K562 (cell line): ENCODE data around the gene HDAC9. TPM values are rescaled to one million over a fixed set of nuclear protein-coding genes. Genes with fewer than 3 reads are reported as not detected.

Source experiments
- ATAC-seq: fragments of 200-7000 bp; cut with Tn5 transposase; 3 replicates; pipeline ENCODE4 v1.9.1; 2020; ENCODE audit warnings: moderate library complexity
- BruUV-seq: library from RNA; stranded (reverse); fragments of 400-500 nt; replicated peaks from 2 replicates; lab custom pipeline; 2021; lab: Mats Ljungman, UMichigan
- CTCF ChIA-PET: fragments of 300-600 bp; formaldehyde crosslinking; extraction: SDS; loops from one replicate; lab custom pipeline; 2021; ENCODE audit warnings: low intra/inter-chr PET ratio; lab: Yijun Ruan, JAX
- POLR2A ChIA-PET: fragments of 300-600, 350-650 bp; sonication (Branson Sonifier 250); formaldehyde crosslinking; extraction: SDS; loops from one replicate; lab custom pipeline; 2021; ENCODE audit warnings: antibody characterized with exemption, inconsistent platforms; lab: Yijun Ruan, JAX
- DNase-seq, 4 experiments: peaks; one replicate each; pipeline versions ENCODE4 v3.0.0 to v3.0.0-alpha.2; 2011 to 2018; ENCODE audit warnings: low spot score in 3 of 4, mixed read lengths in 3 of 4; ENCODE audit errors: extremely low read depth in 1 of 4
- FAIRE-seq: peaks from 2 replicates; lab custom pipeline; 2011; peaks lifted over from hg19 to GRCh38; lab: Jason Lieb, UNC
- H2AFZ ChIP-seq: 2 replicates; pipeline ENCODE4 v1.6.0; 2011; ENCODE audit warnings: low read depth, low read length, control low read depth, inconsistent platforms
- H3K27ac ChIP-seq: fragments of 200-600 bp; 3 replicates; pipeline ENCODE4 v1.8.0; 2011; ENCODE audit warnings: low read depth, mild to moderate bottlenecking, control low read depth, inconsistent platforms, low read length, moderate library complexity, mixed read lengths; ENCODE audit errors: extremely low read depth
- H3K27me3 ChIP-seq, 2 experiments: fragments of 300-600 bp in 1 of 2; 2 replicates in 1 of 2; 3 replicates in 1 of 2; pipeline versions ENCODE4 v1.6.0 to v1.8.0; 2011; ENCODE audit warnings: inconsistent platforms in 2 of 2, low read length in 2 of 2, mild to moderate bottlenecking in 1 of 2, mixed read lengths in 1 of 2, moderate library complexity in 1 of 2; ENCODE audit not compliant: control insufficient read depth in 2 of 2, insufficient read depth in 2 of 2
- H3K36me3 ChIP-seq: fragments of 300-600 bp; 3 replicates; pipeline ENCODE4 v1.8.0; 2011; ENCODE audit warnings: mild to moderate bottlenecking, low read length, inconsistent platforms; ENCODE audit not compliant: control insufficient read depth, insufficient read depth
- H3K4me1 ChIP-seq, 2 experiments: fragments of 200-600 bp in 1 of 2; replicated peaks in 1 of 2; 2 replicates in 1 of 2; 3 replicates in 1 of 2; pipeline versions ENCODE4 v1.5.1 to v1.8.0; 2011; ENCODE audit warnings: inconsistent platforms in 2 of 2, low read length in 2 of 2, mild to moderate bottlenecking in 1 of 2, mixed read lengths in 1 of 2, moderate library complexity in 1 of 2; ENCODE audit not compliant: control insufficient read depth in 2 of 2, insufficient read depth in 2 of 2
- H3K4me2 ChIP-seq: 2 replicates; pipeline ENCODE4 v1.6.1; 2011; ENCODE audit warnings: low read length, control low read depth, inconsistent platforms, mixed read lengths; ENCODE audit not compliant: insufficient read depth
- H3K4me3 ChIP-seq: fragments of 200-600 bp; sonication (generic), shearing (Covaris generic); 2 replicates; pipeline ENCODE4 v1.5.1; 2016; ENCODE audit warnings: control low read depth, inconsistent platforms
- H3K79me2 ChIP-seq: fragments of 200-600 bp; 3 replicates; pipeline ENCODE4 v1.8.0; 2011; ENCODE audit warnings: low read length, inconsistent platforms; ENCODE audit not compliant: control insufficient read depth, insufficient read depth
- H3K9ac ChIP-seq, 2 experiments: 2 replicates each; pipeline versions ENCODE4 v1.6.0 to v1.6.1; 2011; ENCODE audit warnings: low read depth in 2 of 2, low read length in 2 of 2, control low read depth in 1 of 2, inconsistent platforms in 1 of 2, mild to moderate bottlenecking in 1 of 2, mixed read lengths in 1 of 2; ENCODE audit not compliant: insufficient read depth in 1 of 2
- H3K9me1 ChIP-seq: one replicate; pipeline ENCODE4 v1.6.0; 2011; ENCODE audit warnings: inconsistent platforms, mild to moderate bottlenecking, low read length, moderate library complexity; ENCODE audit not compliant: control insufficient read depth, insufficient read depth
- H3K9me3 ChIP-seq: replicated peaks from 2 replicates; pipeline ENCODE4 v1.5.1; 2011; ENCODE audit warnings: low read depth, low read length, inconsistent platforms; ENCODE audit not compliant: control insufficient read depth, insufficient read depth
- H4K20me1 ChIP-seq: replicated peaks from 2 replicates; pipeline ENCODE4 v1.6.1; 2011; ENCODE audit warnings: low read length, inconsistent platforms, mixed read lengths; ENCODE audit not compliant: control insufficient read depth, insufficient read depth
- HNRNPH1 ChIP-seq: fragments of 200-400 bp; formaldehyde crosslinking; optimal IDR thresholded peaks from 2 replicates; pipeline ENCODE3; 2017; ENCODE audit warnings: low read depth, mild to moderate bottlenecking, low read length, moderate library complexity
- MECOM ChIP-seq: fragments of 250-450 bp; sonication (Bioruptor Pico); IDR thresholded peaks from 2 replicates; pipeline ENCODE4 v1.8.0; 2022; ENCODE audit warnings: inconsistent platforms
- MTA2 ChIP-seq: fragments of 450-650 bp; IDR thresholded peaks from 2 replicates; pipeline ENCODE4 v1.6.1; 2016; ENCODE audit warnings: low read depth
- NCOA4 ChIP-seq: fragments of 450-650 bp; IDR thresholded peaks from 2 replicates; pipeline ENCODE4 v1.6.1; 2018; ENCODE audit warnings: mild to moderate bottlenecking; ENCODE audit not compliant: partially characterized antibody
- NEUROD1 ChIP-seq: fragments of 150-350 bp; IDR thresholded peaks from 2 replicates; pipeline ENCODE4 v1.6.1; 2014; ENCODE audit warnings: borderline replicate concordance, low read length, low read depth; ENCODE audit not compliant: partially characterized antibody
- NRF1 ChIP-seq, 2 experiments: fragments of 450-650 bp; IDR thresholded peaks in 1 of 2; conservative IDR thresholded peaks in 1 of 2; 2 replicates each; pipeline ENCODE4 v1.6.1; 2014; ENCODE audit warnings: mild to moderate bottlenecking in 2 of 2
- PHF21A ChIP-seq: fragments of 450-650 bp; IDR thresholded peaks from 2 replicates; pipeline ENCODE4 v1.6.1; 2017; ENCODE audit warnings: low read depth, borderline replicate concordance
- POLR2G ChIP-seq: fragments of 200-400 bp; formaldehyde crosslinking; IDR thresholded peaks from 2 replicates; pipeline ENCODE4 v1.6.1; 2017; ENCODE audit warnings: low read depth, mild to moderate bottlenecking, antibody characterized with exemption, low read length, moderate library complexity
- ZBTB5 ChIP-seq: fragments of 450-650 bp; IDR thresholded peaks from 2 replicates; pipeline ENCODE4 v1.6.1; 2017; ENCODE audit warnings: antibody characterized with exemption
- ZFP1 ChIP-seq: fragments of 450-650 bp; formaldehyde crosslinking; IDR thresholded peaks from 2 replicates; pipeline ENCODE4 v1.4.0; 2020; ENCODE audit warnings: mild to moderate bottlenecking, mixed read lengths
- WGBS: fragments of 100-300 bp; shearing (Covaris generic); methylation state at CpG from one replicate; pipeline ENCODE4 v1.1.6; 2016; ENCODE audit warnings: low coverage, mixed read lengths; ENCODE audit not compliant: insufficient coverage; ENCODE audit errors: missing lambda C conversion rate; 5-methylcytosine and 5-hydroxymethylcytosine counted together
- in situ Hi-C: fragments of 300-500 bp; cut with MboI; formaldehyde crosslinking; loops from 4 replicates; pipeline ENCODE4 v1.15.0; 2018; ENCODE audit warnings: inconsistent platforms, mixed read lengths
- intact Hi-C: fragments of 100-400 bp; cut with micrococcal nuclease; formaldehyde crosslinking; loops from 2 replicates; pipeline ENCODE4 v1.14.2; 2022
- polyA plus RNA-seq, 8 experiments: library from polyadenylated mRNA; depleted of rRNA in 4 of 8; stranded (reverse) in 5 of 8; unstranded in 3 of 8; fragments of >200 nt; fragmentation: Nextera tagmentation in 2 of 8; fragmentation: Illumina TruSeq in 1 of 8; extraction: Ambion mirVana in 2 of 8; extraction: Trizol in 1 of 8; gene quantifications; 2 replicates each; pipeline versions ENCODE4 v1.2.1 to v1.2.3, GENCODE V29; 2011 to 2014; ENCODE audit warnings: inconsistent platforms in 1 of 8, missing spikeins in 1 of 8
- total RNA-seq, 7 experiments: library from RNA; depleted of rRNA in 6 of 7; stranded (reverse); fragments of >200 nt in 6 of 7; fragmentation: Illumina TruSeq in 2 of 7; extraction: Trizol in 2 of 7; gene quantifications; 2 replicates each; pipeline versions ENCODE4 v1.2.1 to v1.2.3, GENCODE V29; 2011 to 2021; ENCODE audit warnings: low replicate concordance in 1 of 7
- TF ChIP-seq, protein P1 (sequence below): fragments of 450-650 bp; IDR thresholded peaks from 2 replicates; pipeline ENCODE4 v1.6.1; 2017; ENCODE audit warnings: mild to moderate bottlenecking, moderate library complexity
- TF ChIP-seq, protein P2 (sequence below): fragments of 450-650 bp; IDR thresholded peaks from 2 replicates; pipeline ENCODE4 v1.6.1; 2016; ENCODE audit warnings: missing biosample characterization, missing genetic modification characterization

Gene HDAC9
- total and polyA plus RNA-seq, 9 of the 15 experiments (the other 6 are each of a cell fraction or from before 2014, with no cell fraction given): 0.08 to 0.91 (median 0.33) TPM

DNA sequence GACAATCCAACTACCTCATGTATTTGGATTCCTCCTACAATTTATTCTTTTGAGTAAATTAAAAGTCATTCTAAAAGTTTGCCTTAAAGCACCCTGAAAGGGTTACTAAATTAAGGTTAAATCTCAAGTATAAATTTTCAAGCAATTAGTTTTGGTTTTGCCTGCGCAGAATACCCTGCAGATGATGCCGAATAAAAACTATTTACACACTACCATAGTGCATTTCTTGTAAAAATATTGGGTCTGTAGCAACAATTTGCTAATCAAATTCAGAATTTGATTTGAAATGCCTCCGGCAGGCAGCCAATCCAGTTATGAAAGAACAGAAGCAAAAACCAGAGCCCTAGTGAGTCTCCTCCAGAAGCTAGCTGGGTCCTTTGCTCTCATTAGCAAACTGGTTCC lies 499.7 kb downstream of the HDAC9 start:
- H4K20me1 ChIP-seq: no peaks in the 10 kb centered on the region
- no peaks in the 10 kb centered on the region for H3K4me1 ChIP-seq
- BruUV-seq: no TSS peak
- POLR2A ChIA-PET: no interaction called here
- no peaks in the 10 kb centered on the region for H3K9me3 ChIP-seq
- in situ Hi-C loops (no loop called here), intact Hi-C loops (no loop called here)
- no peak for FAIRE-seq
- 0% methylated on average over 3 of the region's 3 CpGs for WGBS
- no peak overlapping the region for H3K4me2 ChIP-seq
- DNase-seq: no peak
- no peak overlapping the region for H3K4me3 ChIP-seq
- H3K36me3 ChIP-seq: no peaks in the 10 kb centered on the region
- no peaks in the 10 kb centered on the region for H3K27me3 ChIP-seq
- no peak for ATAC-seq
- no peaks in the 10 kb centered on the region for H3K79me2 ChIP-seq
- CTCF ChIA-PET: no interaction called here
- H3K27ac ChIP-seq: no peak overlapping the region
- TF ChIP-seq POLR2G: no peak
- no peak for TF ChIP-seq NEUROD1
- TF ChIP-seq MTA2: no peak
- no peak overlapping the region for H2AFZ ChIP-seq
- no peak overlapping the region for H3K9ac ChIP-seq
- H3K9me1 ChIP-seq: no peaks in the 10 kb centered on the region

GRCh38 chr7:18995811-18996426 lies 500.4 kb downstream of the HDAC9 start:
- no peaks in the 10 kb centered on the region for H3K79me2 ChIP-seq
- no peaks in the 10 kb centered on the region for H3K36me3 ChIP-seq
- H3K9ac ChIP-seq: no peak overlapping the region
- intact Hi-C loops (no loop called here), in situ Hi-C loops (no loop called here)
- FAIRE-seq (no peak), DNase-seq (no peak), ATAC-seq (no peak)
- no peak overlapping the region for H3K4me2 ChIP-seq
- no peaks in the 10 kb centered on the region for H3K4me1 ChIP-seq
- ChIA-PET POLR2A (no interaction called here), CTCF (no interaction called here)
- no peak overlapping the region for H3K4me3 ChIP-seq
- no TSS peak for BruUV-seq
- H4K20me1 ChIP-seq: no peaks in the 10 kb centered on the region
- H3K9me1 ChIP-seq: no peaks in the 10 kb centered on the region
- 1% methylated on average over 5 of the region's 5 CpGs for WGBS
- no peak overlapping the region for H2AFZ ChIP-seq
- no peaks in the 10 kb centered on the region for H3K9me3 ChIP-seq
- H3K27me3 ChIP-seq: no peaks in the 10 kb centered on the region
- no peak overlapping the region for H3K27ac ChIP-seq
- TF ChIP-seq HNRNPH1 (no peak), PHF21A (no peak), MECOM (CRISPR knock-in tag) (no peak), ZBTB5 (no peak), NCOA4 (no peak), NRF1 (conservative IDR thresholded peaks at IDR 0.05 in 1 of 2, IDR thresholded peaks at IDR 0.05 in 1 of 2) (no peak), ZFP1 (CRISPR knock-in tag) (no peak)
- TF ChIP-seq, protein P1, sequence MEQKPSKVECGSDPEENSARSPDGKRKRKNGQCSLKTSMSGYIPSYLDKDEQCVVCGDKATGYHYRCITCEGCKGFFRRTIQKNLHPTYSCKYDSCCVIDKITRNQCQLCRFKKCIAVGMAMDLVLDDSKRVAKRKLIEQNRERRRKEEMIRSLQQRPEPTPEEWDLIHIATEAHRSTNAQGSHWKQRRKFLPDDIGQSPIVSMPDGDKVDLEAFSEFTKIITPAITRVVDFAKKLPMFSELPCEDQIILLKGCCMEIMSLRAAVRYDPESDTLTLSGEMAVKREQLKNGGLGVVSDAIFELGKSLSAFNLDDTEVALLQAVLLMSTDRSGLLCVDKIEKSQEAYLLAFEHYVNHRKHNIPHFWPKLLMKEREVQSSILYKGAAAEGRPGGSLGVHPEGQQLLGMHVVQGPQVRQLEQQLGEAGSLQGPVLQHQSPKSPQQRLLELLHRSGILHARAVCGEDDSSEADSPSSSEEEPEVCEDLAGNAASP: no peak
- TF ChIP-seq, protein P2, sequence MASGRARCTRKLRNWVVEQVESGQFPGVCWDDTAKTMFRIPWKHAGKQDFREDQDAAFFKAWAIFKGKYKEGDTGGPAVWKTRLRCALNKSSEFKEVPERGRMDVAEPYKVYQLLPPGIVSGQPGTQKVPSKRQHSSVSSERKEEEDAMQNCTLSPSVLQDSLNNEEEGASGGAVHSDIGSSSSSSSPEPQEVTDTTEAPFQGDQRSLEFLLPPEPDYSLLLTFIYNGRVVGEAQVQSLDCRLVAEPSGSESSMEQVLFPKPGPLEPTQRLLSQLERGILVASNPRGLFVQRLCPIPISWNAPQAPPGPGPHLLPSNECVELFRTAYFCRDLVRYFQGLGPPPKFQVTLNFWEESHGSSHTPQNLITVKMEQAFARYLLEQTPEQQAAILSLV (tag): no peak
